ENCODE measurements around the gene DLG2.

DNA sequence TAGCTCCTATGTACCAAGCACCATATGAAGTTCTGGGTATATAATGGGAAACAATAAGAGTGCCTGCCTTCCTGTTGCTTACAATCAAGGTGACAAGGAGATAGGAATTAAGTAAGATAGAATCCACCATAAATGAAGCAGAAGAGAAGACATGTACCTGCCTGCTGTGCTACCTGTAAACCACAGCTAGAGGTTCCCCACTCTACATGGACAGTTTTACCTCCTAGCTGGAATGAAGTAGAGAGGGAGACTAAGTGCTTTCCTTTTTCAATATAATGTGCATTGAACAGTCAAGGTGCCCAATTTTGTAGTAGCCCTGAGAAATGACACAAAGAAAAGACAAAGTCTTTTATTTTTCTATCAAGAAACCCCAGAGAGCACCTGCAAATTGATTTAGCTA is 984.6 kb downstream of the DLG2 start:
- TF ChIP-seq EZH2 (IDR thresholded peaks at IDR 0.05; ENCODE audit: borderline replicate concordance, low read length) = no peak
- TF ChIP-seq, protein P1, sequence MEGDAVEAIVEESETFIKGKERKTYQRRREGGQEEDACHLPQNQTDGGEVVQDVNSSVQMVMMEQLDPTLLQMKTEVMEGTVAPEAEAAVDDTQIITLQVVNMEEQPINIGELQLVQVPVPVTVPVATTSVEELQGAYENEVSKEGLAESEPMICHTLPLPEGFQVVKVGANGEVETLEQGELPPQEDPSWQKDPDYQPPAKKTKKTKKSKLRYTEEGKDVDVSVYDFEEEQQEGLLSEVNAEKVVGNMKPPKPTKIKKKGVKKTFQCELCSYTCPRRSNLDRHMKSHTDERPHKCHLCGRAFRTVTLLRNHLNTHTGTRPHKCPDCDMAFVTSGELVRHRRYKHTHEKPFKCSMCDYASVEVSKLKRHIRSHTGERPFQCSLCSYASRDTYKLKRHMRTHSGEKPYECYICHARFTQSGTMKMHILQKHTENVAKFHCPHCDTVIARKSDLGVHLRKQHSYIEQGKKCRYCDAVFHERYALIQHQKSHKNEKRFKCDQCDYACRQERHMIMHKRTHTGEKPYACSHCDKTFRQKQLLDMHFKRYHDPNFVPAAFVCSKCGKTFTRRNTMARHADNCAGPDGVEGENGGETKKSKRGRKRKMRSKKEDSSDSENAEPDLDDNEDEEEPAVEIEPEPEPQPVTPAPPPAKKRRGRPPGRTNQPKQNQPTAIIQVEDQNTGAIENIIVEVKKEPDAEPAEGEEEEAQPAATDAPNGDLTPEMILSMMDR (conservative IDR thresholded peaks at IDR 0.05 in 1 of 2, IDR thresholded peaks at IDR 0.05 in 1 of 2; ENCODE audit: extremely low read depth in 1 of 2, insufficient read depth in 1 of 2, low read depth in 1 of 2, low read length in 2 of 2) = no peak
